NCI-H82 treated with DMSO at 0.1 percent for 48 hours (cell line): ENCODE measurements around the gene SNF8.
A peak's percentile ranks its signal among the peaks of the same experiment; 100 is the strongest.

Source experiments
- DNase-seq: peaks from one replicate; lab custom pipeline; 2025; ENCODE audit not compliant: unreplicated experiment; lab: John Stamatoyannopoulos, UW

Gene SNF8

DNA sequence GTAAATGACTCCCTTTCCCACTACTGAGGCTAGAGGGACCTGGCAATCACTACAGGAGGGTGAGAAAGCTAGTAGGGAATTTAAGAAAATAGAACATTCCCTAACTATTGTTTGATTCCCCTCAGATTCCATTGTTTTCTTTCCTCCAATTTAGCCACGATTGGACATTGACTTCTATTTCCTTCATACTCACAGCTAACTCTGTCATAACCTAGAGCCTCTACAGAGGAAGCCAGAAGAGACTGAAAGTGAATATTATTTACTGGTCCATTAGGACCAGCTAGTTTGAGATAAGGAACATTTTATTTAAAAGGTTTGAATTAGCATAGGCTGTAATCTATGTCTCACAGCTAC is 14.9 kb downstream of the SNF8 start:
- DNase-seq = no peak

- no peak for DNase-seq
Observed at GRCh38 chr17:48928876-48929811, 15.5 kb downstream of the SNF8 start.

- DNase-seq = no peak
Observed at GRCh38 chr17:48927978-48928745, 16.5 kb downstream of the SNF8 start.

GRCh38 chr17:48925991-48926342 is 18.7 kb downstream of the SNF8 start:
- no peak for DNase-seq

DNA sequence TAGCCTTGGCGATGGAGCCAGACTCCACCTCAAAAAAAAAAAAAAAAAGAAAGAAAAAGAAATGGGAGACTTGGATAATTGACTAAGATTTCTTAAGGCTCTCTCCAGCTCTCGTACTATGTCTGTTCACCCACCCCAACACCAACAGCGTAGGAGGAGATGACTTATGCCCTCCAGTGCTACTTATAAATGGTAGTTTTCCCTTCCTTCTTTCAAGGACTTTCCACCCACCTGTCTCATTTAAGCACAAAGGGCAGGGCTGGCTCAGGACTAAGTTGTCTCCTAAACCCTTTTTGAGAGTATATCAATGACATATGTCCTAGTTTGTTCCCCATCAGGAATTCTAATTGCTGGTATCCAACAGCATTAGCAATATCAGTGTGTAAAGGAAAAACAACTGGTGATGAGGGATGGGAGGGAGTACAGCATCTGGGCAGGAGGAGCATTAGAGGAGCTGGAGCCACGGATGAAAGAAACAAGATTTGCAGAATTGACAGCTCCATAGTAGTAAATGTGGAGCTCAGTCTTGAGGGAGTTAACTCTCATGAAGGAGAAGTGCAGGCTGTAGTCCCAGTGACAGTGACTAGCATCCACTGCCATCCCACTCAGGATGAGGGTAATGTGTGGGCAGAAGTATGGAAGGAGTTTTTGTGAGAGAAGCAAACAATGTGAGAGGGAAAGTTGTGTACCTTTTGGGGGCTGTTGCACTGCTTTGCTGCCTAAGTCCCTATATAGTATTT is 19.2 kb downstream of the SNF8 start:
- DNase-seq = no peak

DNA sequence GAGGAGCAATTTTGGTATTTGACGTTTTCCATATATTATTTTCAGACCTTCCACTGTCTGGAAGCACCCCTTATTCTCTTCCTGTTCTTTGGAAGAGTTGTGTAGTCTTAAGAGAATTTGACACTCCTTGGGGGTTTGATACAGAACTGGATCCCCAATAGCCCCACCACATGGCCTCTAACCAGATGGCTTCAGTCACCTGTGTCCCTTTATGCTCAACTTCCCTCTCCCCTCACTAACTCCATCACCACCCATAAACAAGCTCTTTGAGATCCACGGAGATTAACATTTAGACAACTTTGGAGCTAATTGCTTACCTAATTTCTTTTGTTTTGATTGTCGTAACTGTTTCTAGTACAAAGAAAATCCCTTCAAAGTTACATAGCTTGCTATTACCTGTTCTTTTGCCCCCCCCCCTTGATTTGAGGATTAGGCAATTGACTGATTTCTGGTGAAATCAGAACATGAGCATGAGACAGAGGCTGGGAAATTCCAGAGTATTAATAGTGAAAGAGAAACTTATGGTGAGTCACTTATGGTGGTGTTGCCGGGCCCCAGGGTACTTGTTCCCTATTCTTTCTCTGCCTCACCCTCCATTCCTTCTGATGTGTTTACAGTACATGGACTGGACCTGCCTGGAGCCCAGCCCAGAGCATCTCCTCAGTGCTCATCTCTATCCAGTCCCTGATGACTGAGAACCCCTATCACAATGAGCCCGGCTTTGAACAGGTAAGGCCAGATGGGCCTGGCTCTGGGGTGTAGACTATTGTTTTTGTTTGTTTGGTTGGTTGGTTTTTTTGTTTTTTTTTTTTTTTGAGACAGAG is 29.0 kb downstream of the SNF8 start:
- no peak for DNase-seq

DNA sequence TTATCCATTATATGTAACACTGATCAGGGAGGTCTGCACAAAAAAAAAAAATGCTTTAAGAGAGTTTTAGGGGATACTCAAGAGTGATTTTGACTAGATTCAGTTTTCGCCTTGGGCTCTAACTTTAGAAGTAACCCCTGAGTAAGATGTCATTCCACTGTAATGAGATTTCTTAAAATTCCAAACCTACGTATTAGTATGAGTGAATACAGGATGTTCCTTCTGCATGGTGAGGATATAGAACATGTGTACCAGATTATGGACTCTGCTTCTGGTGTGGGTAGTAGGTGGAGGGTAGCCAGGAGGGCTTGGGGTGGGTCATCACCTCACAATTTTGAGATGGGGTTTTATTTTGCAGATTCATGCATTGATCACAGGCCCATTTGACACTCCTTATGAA is 32.2 kb downstream of the SNF8 start:
- no peak for DNase-seq

DNA sequence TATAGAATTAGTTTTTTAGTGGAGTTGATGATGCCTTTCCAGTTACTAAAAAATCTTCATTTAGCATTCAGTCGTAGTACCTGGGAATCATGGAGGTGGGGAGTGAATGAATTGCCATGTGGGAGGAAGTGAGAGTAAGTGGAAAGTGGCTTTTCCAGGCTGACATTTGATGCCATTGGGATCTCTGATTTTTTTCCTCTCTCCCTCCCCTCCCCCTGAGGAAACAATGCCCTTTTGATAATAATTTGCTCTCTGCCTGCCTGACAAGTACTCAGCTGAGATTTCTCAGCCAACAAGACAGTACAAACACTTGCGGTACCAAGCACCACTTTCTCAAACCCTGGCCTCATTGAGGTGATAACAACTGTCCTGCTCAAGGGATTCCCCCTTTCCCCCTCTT is 34.3 kb downstream of the SNF8 start:
- no peak for DNase-seq

GRCh38 chr17:48909783-48910182 is 34.9 kb downstream of the SNF8 start:
- no peak for DNase-seq

DNA sequence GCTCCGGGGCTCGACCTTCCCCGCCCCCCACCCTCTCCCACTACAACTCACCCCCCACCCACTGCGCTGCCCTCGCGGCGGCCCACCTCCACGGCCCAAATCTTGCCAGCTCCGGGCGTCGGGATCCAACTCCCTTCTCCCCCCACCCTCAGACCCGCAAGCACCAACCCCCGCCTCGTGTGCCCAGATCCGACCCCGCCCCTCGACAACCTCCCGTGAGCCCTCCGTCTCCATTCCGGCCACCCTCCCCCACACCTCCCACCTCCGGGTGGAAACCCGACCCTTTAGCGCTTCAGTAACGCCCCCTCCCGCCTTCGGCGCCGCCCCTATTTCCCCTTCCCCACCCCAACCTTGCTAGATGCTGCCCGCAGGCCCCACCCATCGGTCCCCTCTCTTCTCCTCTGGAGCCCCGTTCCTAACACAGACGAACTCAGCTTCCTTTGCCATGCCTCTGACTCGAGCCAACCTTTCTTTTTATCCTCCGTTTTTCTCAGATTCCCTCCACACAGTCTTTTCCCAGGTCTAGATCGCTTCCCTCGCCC is 35.7 kb downstream of the SNF8 start:
- peak; percentile 85 for DNase-seq

DNA sequence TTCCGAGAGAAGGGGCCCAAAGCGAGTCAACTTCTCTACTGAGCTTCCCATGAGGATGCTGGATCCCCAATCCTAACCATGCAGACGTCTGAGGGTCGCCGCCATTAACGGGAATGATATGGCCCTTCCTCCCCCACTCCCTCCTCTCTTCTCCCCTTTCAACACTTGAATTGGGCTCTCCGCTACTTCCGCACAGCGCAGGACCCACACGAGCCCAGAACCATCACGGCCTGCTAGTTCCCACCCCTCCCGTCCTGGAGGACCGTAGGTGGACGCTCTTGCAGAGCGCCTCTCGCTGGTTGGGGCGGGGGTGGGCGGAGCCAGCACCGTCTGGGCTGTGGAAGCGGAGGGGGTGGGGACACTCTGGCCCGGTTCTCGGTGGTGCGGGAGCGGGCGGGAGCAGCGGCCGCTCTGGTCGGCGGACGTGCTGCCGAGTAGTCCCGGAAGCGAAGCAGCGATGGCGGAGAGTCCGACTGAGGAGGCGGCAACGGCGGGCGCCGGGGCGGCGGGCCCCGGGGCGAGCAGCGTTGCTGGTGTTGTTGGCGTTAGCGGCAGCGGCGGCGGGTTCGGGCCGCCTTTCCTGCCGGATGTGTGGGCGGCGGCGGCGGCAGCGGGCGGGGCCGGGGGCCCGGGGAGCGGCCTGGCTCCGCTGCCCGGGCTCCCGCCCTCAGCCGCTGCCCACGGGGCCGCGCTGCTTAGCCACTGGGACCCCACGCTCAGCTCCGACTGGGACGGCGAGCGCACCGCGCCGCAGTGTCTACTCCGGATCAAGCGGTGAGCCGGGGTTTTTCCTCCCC is 36.4 kb downstream of the SNF8 start, which contains the start of gene UBE2Z:
Gene UBE2Z, plus strand, starts transcription at position 361 of the 797 bp plus-strand sequence. Its CDS starts 97 bp downstream, at position 458.
- DNase-seq = peak; percentile 92

GRCh38 chr17:48907713-48908046 is 37.0 kb downstream of the SNF8 start:
- no peak for DNase-seq

- DNase-seq = no peak
Observed at GRCh38 chr17:48905987-48906515, 38.6 kb downstream of the SNF8 start.

DNA sequence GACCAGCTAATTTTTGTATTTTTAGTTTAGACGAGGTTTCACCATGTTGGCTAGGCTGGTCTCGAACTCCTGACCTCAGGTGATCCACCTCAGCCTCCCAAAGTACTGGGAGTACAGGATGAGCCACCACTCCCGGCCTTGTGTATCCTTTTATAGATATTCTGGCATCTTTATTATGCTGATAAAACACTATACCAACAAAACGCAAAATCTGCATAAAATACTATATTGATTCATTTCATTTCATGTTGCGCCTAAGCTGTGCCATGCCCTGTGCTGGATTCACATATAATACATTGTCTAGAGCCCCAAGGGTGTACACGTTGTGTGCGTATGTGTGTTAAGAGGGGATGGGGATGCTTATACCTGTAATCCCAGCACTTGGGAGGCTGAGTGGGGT is 40.2 kb downstream of the SNF8 start:
- no peak for DNase-seq

DNA sequence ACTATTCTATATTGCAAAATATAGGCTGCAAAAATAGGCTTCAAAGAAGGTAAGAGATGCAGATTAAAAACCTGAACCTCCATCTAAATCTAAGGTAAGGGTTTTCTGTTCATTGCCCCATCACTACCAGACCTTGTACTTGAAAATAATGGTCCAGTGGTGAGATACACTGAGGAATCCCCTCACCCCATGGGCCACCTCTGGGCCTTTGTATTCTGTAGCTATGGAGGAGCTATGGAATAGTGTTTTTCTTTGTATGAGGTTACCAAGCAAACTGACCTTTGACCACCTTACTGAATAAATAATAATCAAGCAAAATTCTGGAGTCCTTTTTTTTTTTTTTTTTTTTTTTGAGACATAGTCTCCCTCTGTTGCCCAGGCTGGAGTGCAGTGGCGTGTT is 41.2 kb downstream of the SNF8 start:
- DNase-seq = no peak

DNA sequence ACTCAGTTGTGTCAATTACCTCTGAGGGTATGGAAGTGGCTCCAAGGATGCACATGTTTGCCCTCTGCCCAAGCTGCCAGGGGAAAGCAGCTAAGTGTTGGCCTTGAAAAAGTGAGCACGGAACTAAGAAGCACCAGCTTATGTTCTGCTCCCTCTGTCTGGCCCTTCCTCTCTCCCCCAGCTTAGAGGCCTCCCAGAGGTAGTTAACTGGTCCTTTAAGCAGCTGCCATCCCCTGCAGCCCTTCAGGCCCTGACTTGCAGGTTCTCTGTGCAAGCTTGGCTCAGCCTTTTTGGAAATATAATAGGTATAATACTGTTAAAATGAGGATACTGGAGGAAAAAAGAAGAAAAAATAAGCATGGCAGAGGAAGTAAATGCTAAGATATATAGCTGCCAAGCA is 43.4 kb downstream of the SNF8 start:
- DNase-seq = no peak

DNA sequence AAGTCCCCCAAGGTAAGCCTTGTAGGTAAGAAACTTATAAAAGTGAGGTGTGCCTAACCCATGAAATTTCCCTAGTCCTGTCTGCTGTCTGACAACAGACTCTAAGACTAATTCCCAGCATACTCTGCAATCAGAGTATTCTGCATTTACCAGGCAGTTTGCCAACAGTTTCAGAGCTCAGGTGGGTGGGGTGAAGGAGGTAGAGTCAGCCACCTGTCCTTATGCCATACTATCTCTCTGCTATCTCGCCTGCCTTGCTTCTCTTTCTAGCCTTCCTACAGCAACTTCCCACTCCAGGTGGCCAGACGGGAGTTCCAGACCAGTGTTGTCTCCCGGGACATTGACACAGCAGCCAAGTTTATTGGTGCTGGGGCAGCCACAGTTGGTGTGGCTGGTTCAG is 49.8 kb downstream of the SNF8 start:
- no peak for DNase-seq

GRCh38 chr17:48893646-48894508 is 50.8 kb downstream of the SNF8 start:
- no peak for DNase-seq
